ENCODE data around the gene C5orf22.

DNA sequence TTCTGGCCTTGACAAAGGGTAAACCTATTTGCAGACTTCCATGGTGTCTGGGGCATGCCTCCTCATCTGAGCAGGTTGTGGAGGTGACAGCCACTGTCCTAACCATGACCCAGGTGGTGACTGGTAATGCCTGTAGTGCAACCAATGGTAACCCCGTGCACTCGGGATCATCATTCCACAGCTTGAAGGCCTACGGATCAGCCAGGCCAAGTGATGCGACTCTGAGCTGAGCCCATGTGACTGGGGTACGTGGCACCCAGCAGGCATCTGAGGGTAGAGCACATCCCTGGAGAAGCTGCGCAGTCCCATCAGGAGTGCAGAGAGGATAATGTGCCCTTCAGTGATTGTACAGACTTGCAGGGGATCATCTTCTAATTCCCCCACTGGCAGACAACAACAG is 35.2 kb upstream of the C5orf22 start:
- TF ChIP-seq, protein P1, sequence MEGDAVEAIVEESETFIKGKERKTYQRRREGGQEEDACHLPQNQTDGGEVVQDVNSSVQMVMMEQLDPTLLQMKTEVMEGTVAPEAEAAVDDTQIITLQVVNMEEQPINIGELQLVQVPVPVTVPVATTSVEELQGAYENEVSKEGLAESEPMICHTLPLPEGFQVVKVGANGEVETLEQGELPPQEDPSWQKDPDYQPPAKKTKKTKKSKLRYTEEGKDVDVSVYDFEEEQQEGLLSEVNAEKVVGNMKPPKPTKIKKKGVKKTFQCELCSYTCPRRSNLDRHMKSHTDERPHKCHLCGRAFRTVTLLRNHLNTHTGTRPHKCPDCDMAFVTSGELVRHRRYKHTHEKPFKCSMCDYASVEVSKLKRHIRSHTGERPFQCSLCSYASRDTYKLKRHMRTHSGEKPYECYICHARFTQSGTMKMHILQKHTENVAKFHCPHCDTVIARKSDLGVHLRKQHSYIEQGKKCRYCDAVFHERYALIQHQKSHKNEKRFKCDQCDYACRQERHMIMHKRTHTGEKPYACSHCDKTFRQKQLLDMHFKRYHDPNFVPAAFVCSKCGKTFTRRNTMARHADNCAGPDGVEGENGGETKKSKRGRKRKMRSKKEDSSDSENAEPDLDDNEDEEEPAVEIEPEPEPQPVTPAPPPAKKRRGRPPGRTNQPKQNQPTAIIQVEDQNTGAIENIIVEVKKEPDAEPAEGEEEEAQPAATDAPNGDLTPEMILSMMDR (tag by site-specific recombination; IDR thresholded peaks at IDR 0.05), result no peak
- no peak for TF ChIP-seq KLF7 (tag by site-specific recombination; IDR thresholded peaks at IDR 0.05; ENCODE audit: borderline replicate concordance)
- no peak for TF ChIP-seq YY1 (tag by site-specific recombination; IDR thresholded peaks at IDR 0.05)
- TF ChIP-seq ZNF670 (tag by site-specific recombination; IDR thresholded peaks at IDR 0.05; ENCODE audit: low read depth), result no peak
- TF ChIP-seq, protein P2, sequence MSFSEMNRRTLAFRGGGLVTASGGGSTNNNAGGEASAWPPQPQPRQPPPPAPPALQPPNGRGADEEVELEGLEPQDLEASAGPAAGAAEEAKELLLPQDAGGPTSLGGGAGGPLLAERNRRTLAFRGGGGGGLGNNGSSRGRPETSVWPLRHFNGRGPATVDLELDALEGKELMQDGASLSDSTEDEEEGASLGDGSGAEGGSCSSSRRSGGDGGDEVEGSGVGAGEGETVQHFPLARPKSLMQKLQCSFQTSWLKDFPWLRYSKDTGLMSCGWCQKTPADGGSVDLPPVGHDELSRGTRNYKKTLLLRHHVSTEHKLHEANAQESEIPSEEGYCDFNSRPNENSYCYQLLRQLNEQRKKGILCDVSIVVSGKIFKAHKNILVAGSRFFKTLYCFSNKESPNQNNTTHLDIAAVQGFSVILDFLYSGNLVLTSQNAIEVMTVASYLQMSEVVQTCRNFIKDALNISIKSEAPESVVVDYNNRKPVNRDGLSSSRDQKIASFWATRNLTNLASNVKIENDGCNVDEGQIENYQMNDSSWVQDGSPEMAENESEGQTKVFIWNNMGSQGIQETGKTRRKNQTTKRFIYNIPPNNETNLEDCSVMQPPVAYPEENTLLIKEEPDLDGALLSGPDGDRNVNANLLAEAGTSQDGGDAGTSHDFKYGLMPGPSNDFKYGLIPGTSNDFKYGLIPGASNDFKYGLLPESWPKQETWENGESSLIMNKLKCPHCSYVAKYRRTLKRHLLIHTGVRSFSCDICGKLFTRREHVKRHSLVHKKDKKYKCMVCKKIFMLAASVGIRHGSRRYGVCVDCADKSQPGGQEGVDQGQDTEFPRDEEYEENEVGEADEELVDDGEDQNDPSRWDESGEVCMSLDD (tag by site-specific recombination; IDR thresholded peaks at IDR 0.05), result no peak
- no peak for TF ChIP-seq ZNF660 (tag by site-specific recombination; IDR thresholded peaks at IDR 0.05)
- TF ChIP-seq, protein P3, sequence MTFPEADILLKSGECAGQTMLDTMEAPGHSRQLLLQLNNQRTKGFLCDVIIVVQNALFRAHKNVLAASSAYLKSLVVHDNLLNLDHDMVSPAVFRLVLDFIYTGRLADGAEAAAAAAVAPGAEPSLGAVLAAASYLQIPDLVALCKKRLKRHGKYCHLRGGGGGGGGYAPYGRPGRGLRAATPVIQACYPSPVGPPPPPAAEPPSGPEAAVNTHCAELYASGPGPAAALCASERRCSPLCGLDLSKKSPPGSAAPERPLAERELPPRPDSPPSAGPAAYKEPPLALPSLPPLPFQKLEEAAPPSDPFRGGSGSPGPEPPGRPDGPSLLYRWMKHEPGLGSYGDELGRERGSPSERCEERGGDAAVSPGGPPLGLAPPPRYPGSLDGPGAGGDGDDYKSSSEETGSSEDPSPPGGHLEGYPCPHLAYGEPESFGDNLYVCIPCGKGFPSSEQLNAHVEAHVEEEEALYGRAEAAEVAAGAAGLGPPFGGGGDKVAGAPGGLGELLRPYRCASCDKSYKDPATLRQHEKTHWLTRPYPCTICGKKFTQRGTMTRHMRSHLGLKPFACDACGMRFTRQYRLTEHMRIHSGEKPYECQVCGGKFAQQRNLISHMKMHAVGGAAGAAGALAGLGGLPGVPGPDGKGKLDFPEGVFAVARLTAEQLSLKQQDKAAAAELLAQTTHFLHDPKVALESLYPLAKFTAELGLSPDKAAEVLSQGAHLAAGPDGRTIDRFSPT (tag by site-specific recombination; IDR thresholded peaks at IDR 0.05), result no peak
- TF ChIP-seq ZNF473 (tag by site-specific recombination; IDR thresholded peaks at IDR 0.05), result no peak
- no peak for TF ChIP-seq ZNF221 (tag by site-specific recombination; IDR thresholded peaks at IDR 0.05; ENCODE audit: borderline replicate concordance)
- no peak for TF ChIP-seq ZNF785 (tag by site-specific recombination; IDR thresholded peaks at IDR 0.05)
- TF ChIP-seq ZNF624 (tag by site-specific recombination; IDR thresholded peaks at IDR 0.05), result no peak
- TF ChIP-seq ZNF2 (tag by site-specific recombination; IDR thresholded peaks at IDR 0.05), result no peak
- no peak for TF ChIP-seq ZNF792 (tag by site-specific recombination; IDR thresholded peaks at IDR 0.05)
- TF ChIP-seq, protein P4, sequence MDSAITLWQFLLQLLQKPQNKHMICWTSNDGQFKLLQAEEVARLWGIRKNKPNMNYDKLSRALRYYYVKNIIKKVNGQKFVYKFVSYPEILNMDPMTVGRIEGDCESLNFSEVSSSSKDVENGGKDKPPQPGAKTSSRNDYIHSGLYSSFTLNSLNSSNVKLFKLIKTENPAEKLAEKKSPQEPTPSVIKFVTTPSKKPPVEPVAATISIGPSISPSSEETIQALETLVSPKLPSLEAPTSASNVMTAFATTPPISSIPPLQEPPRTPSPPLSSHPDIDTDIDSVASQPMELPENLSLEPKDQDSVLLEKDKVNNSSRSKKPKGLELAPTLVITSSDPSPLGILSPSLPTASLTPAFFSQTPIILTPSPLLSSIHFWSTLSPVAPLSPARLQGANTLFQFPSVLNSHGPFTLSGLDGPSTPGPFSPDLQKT (IDR thresholded peaks at IDR 0.05; ENCODE audit: borderline replicate concordance, low read depth, low read length), result no peak

All from HEK293 (cell line).